B cell (primary cell): ENCODE results near the gene SETDB1. TPM values are rescaled to one million over a fixed set of nuclear protein-coding genes. Genes with fewer than 3 reads are reported as not detected.

Experiments
- ATAC-seq: fragments of 200-7000 bp; cut with Tn5 transposase; one replicate; pipeline ENCODE4 v1.10.0; 2021; ENCODE audit warnings: low read depth, mild to moderate bottlenecking, moderate number of reproducible peaks, moderate library complexity
- CTCF ChIA-PET: fragments of 350-600 bp; sonication (Branson Sonifier 250); formaldehyde crosslinking; loops from one replicate; lab custom pipeline; 2021; ENCODE audit warnings: antibody characterized with exemption, inconsistent platforms; lab: Charles Lee
- POLR2A ChIA-PET: fragments of 350-600 bp; sonication (Branson Sonifier 250); formaldehyde crosslinking; loops from one replicate; lab custom pipeline; 2021; ENCODE audit warnings: antibody characterized with exemption; lab: Charles Lee
- DNase-seq: peaks from one replicate; pipeline ENCODE4 v3.0.0; 2013
- H2AFZ ChIP-seq: 2 replicates; pipeline ENCODE4 v1.6.1; 2012; ENCODE audit warnings: mild to moderate bottlenecking, low read depth, low read length; ENCODE audit not compliant: insufficient read depth, poor library complexity, severe bottlenecking
- H3K27ac ChIP-seq, 2 donors: 1 replicate in 1 of 2; 2 replicates in 1 of 2; pipeline ENCODE4 v1.5.1; 2012 to 2013; ENCODE audit warnings: low read length in 2 of 2, mild to moderate bottlenecking in 2 of 2, moderate library complexity in 1 of 2
- H3K27me3 ChIP-seq, 4 experiments: fragments of 200-600 bp in 1 of 4; sonication (generic) in 1 of 4; replicated peaks in 1 of 4; 1 replicate in 2 of 4; 2 replicates in 2 of 4; pipeline versions ENCODE4 v1.6.1 to v1.7.0; 2013 to 2016; ENCODE audit warnings: low read length in 3 of 4, mild to moderate bottlenecking in 2 of 4, mixed read lengths in 1 of 4, moderate library complexity in 1 of 4; ENCODE audit not compliant: insufficient read depth in 4 of 4, control insufficient read depth in 3 of 4; ENCODE audit errors: control extremely low read depth in 1 of 4
- H3K36me3 ChIP-seq, 2 experiments: replicated peaks in 1 of 2; 1 replicate in 1 of 2; 2 replicates in 1 of 2; pipeline versions ENCODE4 v1.6.1 to v1.7.1; 2013; ENCODE audit warnings: low read length in 1 of 2; ENCODE audit not compliant: insufficient read depth in 2 of 2, control insufficient read depth in 1 of 2; ENCODE audit errors: control extremely low read depth in 1 of 2, extremely low read depth in 1 of 2
- H3K4me1 ChIP-seq, 2 donors: fragments of 200-600 bp in 1 of 2; sonication (generic) in 1 of 2; 1 replicate in 1 of 2; 2 replicates in 1 of 2; pipeline versions ENCODE4 v1.5.1 to v1.6.1; 2013 to 2017; ENCODE audit warnings: low read length in 2 of 2; ENCODE audit not compliant: control insufficient read depth in 2 of 2, insufficient read depth in 2 of 2
- H3K4me2 ChIP-seq: replicated peaks from 2 replicates; pipeline ENCODE3; 2012; ENCODE audit warnings: mild to moderate bottlenecking, low read depth, low read length; ENCODE audit not compliant: poor library complexity, severe bottlenecking
- H3K4me3 ChIP-seq, 5 experiments: fragments of 200-600 bp in 1 of 5; sonication (generic) in 1 of 5; 1 replicate in 3 of 5; 2 replicates in 2 of 5; pipeline versions ENCODE4 v1.5.1 to v1.7.0; 2011 to 2016; ENCODE audit warnings: low read length in 4 of 5, mild to moderate bottlenecking in 4 of 5, low read depth in 2 of 5, control low read depth in 1 of 5, moderate library complexity in 1 of 5; ENCODE audit not compliant: insufficient read depth in 1 of 5; ENCODE audit errors: control extremely low read depth in 1 of 5, extremely low read depth in 1 of 5
- H3K79me2 ChIP-seq: fragments of 200-600 bp; sonication (generic); one replicate; pipeline ENCODE4 v1.6.0; 2016; ENCODE audit warnings: low read length; ENCODE audit not compliant: control insufficient read depth, insufficient read depth
- H3K9ac ChIP-seq: fragments of 200-600 bp; sonication (generic); 2 replicates; pipeline ENCODE4 v1.6.1; 2017; ENCODE audit warnings: mild to moderate bottlenecking, low read length, moderate library complexity
- H3K9me3 ChIP-seq, 3 donors: one replicate each; pipeline versions ENCODE4 v1.6.1 to v1.7.1; 2013; ENCODE audit warnings: low read length in 2 of 3; ENCODE audit not compliant: control insufficient read depth in 2 of 3, insufficient read depth in 1 of 3; ENCODE audit errors: control extremely low read depth in 1 of 3
- H4K20me1 ChIP-seq: 2 replicates; pipeline ENCODE4 v1.6.0; 2012; ENCODE audit warnings: mild to moderate bottlenecking, low read length; ENCODE audit not compliant: insufficient read depth, control insufficient read depth, poor library complexity, severe bottlenecking
- H3K27ac Mint-ChIP-seq: one replicate; pipeline ENCODE4 v1.8.0; 2021; ENCODE audit warnings: mixed read lengths
- H3K27me3 Mint-ChIP-seq: one replicate; pipeline ENCODE4 v1.8.0; 2021; ENCODE audit warnings: mixed read lengths
- H3K4me1 Mint-ChIP-seq: one replicate; pipeline ENCODE4 v1.8.0; 2021; ENCODE audit warnings: mixed read lengths
- H3K4me3 Mint-ChIP-seq: one replicate; pipeline ENCODE4 v1.8.0; 2021; ENCODE audit warnings: mixed read lengths
- H3K9me3 Mint-ChIP-seq: one replicate; pipeline ENCODE4 v1.8.0; 2022; ENCODE audit warnings: mixed read lengths; ENCODE audit not compliant: insufficient read depth
- EZH2 ChIP-seq: IDR thresholded peaks from 2 replicates; pipeline ENCODE4 v1.6.1; 2012; ENCODE audit warnings: borderline replicate concordance, low read depth, mild to moderate bottlenecking, moderate library complexity, low read length; ENCODE audit not compliant: insufficient read depth, poor library complexity, severe bottlenecking
- WGBS: methylation state at CpG from one replicate; pipeline ENCODE4 v1.1.5; 2013; ENCODE audit warnings: missing lambda C conversion rate; ENCODE audit not compliant: insufficient coverage; 5-methylcytosine and 5-hydroxymethylcytosine counted together
- intact Hi-C: fragments of 100-400 bp; cut with micrococcal nuclease; formaldehyde crosslinking; loops from one replicate; pipeline ENCODE4 v1.10.0; 2022
- polyA plus RNA-seq: library from polyadenylated mRNA; depleted of rRNA; stranded (reverse); fragments of >200 nt; gene quantifications from 2 replicates; pipeline ENCODE4 v1.2.3, GENCODE V29; 2012
- total RNA-seq, 2 donors: library from RNA; stranded (reverse); fragments of 120-200 nt in 1 of 2; gene quantifications; 1 replicate in 1 of 2; 2 replicates in 1 of 2; pipeline versions ENCODE4 v1.2.3 to v1.2.4, GENCODE V29; 2013 to 2022
- TF ChIP-seq, protein P1 (sequence below): fragments of 200-600 bp; IDR thresholded peaks from one replicate; pipeline ENCODE4 v1.8.0; 2022; ENCODE audit warnings: antibody characterized with exemption, mild to moderate bottlenecking

SETDB1 gene
- total and polyA plus RNA-seq, 2 donors (not counting 1 experiment from before 2014, with no cell fraction given), result 57.4 to 115 TPM

DNA sequence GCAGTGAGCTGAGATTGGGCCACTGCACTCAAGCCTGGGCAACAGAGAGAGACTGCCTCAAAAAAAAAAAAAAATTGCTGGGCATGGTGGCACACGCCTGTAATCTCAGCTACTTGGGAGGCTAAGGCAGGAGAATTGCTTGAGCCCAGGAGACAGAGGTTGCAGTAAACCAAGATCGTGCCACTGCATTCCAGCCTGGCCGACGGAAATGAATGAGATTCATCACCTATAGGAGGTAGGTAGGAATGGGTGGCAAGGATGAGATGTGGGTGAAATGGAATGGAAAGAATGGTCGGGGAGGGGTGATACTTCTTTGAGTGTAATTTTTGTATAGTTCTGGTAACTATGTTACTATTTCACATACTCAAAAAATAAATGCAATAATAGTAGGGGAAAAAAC, 23.8 kb upstream of the SETDB1 start:
- H3K79me2 ChIP-seq, result no peaks in the 10 kb centered on the region
- no peaks in the 10 kb centered on the region for H3K27me3 ChIP-seq
- no peaks in the 10 kb centered on the region for H3K4me1 Mint-ChIP-seq
- H3K4me1 ChIP-seq, result no peaks in the 10 kb centered on the region
- 100% methylated on average over 2 of the region's 5 CpGs for WGBS
- H3K36me3 ChIP-seq, result no peaks in the 10 kb centered on the region
- POLR2A ChIA-PET, result interaction anchor here (0.6 kb wide), 1 partner anchor 418 kb away, joined by 9 read pairs; no protein-coding TSS in a partner anchor
- H3K9ac ChIP-seq, result no peak overlapping the region
- H3K4me2 ChIP-seq, result no peak overlapping the region
- no peaks in the 10 kb centered on the region for H3K9me3 Mint-ChIP-seq
- H3K27me3 Mint-ChIP-seq, result no peaks in the 10 kb centered on the region
- DNase-seq (no peak), ATAC-seq (no peak)
- no peak overlapping the region for H3K4me3 ChIP-seq
- H3K27ac Mint-ChIP-seq, result no peak overlapping the region
- intact Hi-C loops, result no loop called here
- CTCF ChIA-PET, result no interaction called here
- H3K27ac ChIP-seq, result no peak overlapping the region
- H3K9me3 ChIP-seq, result no peaks in the 10 kb centered on the region
- no peak overlapping the region for H2AFZ ChIP-seq
- no peak overlapping the region for H3K4me3 Mint-ChIP-seq
- TF ChIP-seq, protein P1, sequence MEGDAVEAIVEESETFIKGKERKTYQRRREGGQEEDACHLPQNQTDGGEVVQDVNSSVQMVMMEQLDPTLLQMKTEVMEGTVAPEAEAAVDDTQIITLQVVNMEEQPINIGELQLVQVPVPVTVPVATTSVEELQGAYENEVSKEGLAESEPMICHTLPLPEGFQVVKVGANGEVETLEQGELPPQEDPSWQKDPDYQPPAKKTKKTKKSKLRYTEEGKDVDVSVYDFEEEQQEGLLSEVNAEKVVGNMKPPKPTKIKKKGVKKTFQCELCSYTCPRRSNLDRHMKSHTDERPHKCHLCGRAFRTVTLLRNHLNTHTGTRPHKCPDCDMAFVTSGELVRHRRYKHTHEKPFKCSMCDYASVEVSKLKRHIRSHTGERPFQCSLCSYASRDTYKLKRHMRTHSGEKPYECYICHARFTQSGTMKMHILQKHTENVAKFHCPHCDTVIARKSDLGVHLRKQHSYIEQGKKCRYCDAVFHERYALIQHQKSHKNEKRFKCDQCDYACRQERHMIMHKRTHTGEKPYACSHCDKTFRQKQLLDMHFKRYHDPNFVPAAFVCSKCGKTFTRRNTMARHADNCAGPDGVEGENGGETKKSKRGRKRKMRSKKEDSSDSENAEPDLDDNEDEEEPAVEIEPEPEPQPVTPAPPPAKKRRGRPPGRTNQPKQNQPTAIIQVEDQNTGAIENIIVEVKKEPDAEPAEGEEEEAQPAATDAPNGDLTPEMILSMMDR, result no peak
- TF ChIP-seq EZH2, result no peak
- no peaks in the 10 kb centered on the region for H4K20me1 ChIP-seq

DNA sequence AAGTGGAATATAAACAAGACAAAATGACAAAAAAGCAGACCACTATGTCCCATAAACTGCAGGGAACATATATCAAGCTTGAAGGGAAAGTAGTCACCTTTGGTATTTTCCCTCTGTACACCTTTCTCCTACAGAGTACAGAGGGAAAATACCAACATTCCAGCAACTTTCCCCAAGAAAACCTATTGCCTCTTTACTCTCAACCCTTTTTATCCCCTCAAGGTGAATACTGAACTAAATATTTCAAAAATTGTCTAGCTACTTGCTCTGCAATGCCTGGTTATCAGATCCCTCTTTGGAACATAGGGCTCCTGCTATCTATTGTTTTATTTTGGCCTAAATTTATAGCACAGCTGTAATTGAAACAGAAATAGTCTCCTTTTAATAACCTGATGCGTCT, 23.4 kb upstream of the SETDB1 start:
- TF ChIP-seq EZH2, result no peak
- TF ChIP-seq, protein P1, result no peak
- Histone ChIP-seq H2AFZ (no peak overlapping the region), H3K9me3 (no peaks in the 10 kb centered on the region), H4K20me1 (no peaks in the 10 kb centered on the region), H3K4me2 (no peak overlapping the region), H3K4me1 (no peaks in the 10 kb centered on the region), H3K36me3 (no peaks in the 10 kb centered on the region), H3K27ac (no peak overlapping the region), H3K9ac (no peak overlapping the region), H3K79me2 (no peaks in the 10 kb centered on the region), H3K27me3 (no peaks in the 10 kb centered on the region), H3K4me3 (no peak overlapping the region)
- intact Hi-C loops, result no loop called here
- WGBS, result no CpG with 5 or more reads among the region's 1 CpG
- DNase-seq (no peak), ATAC-seq (no peak)
- POLR2A ChIA-PET, result interaction anchor here (0.6 kb wide), 1 partner anchor 418 kb away, joined by 9 read pairs; no protein-coding TSS in a partner anchor
- CTCF ChIA-PET, result no interaction called here
- no peaks in the 10 kb centered on the region for H3K27me3 Mint-ChIP-seq
- H3K27ac Mint-ChIP-seq, result no peak overlapping the region
- no peaks in the 10 kb centered on the region for H3K9me3 Mint-ChIP-seq
- H3K4me3 Mint-ChIP-seq, result no peak overlapping the region
- no peaks in the 10 kb centered on the region for H3K4me1 Mint-ChIP-seq
